Measurements from ENCODE around the gene TP53I13.

Gene TP53I13

GRCh38 chr17:29567554-29568330, 759 bp upstream of the TP53I13 start:
- DNase-seq, result peak; percentile 80

GRCh38 chr17:29569245-29569950, 897 bp downstream of the TP53I13 start:
- DNase-seq, result no peak

GRCh38 chr17:29570521-29570920, 2.0 kb downstream of the TP53I13 start:
- no peak for DNase-seq

- DNase-seq, result no peak
Observed at GRCh38 chr17:29571486-29571882, 3.0 kb downstream of the TP53I13 start.

- DNase-seq, result no peak
Observed at GRCh38 chr17:29571883-29572681, 3.6 kb downstream of the TP53I13 start.

GRCh38 chr17:29572691-29573557, 4.4 kb downstream of the TP53I13 start:
- DNase-seq, result no peak

GRCh38 chr17:29573558-29573869, 5.0 kb downstream of the TP53I13 start:
- no peak for DNase-seq

GRCh38 chr17:29573871-29574731, 5.6 kb downstream of the TP53I13 start:
- DNase-seq, result no peak

- DNase-seq, result no peak
Observed at GRCh38 chr17:29574732-29575510, 6.4 kb downstream of the TP53I13 start.

- DNase-seq, result no peak
Observed at GRCh38 chr17:29575511-29576213, 7.2 kb downstream of the TP53I13 start.

GRCh38 chr17:29576214-29577000, 7.9 kb downstream of the TP53I13 start:
- DNase-seq, result no peak

GRCh38 chr17:29577001-29577370, 8.5 kb downstream of the TP53I13 start:
- no peak for DNase-seq

GRCh38 chr17:29577385-29578211, 9.1 kb downstream of the TP53I13 start:
- no peak for DNase-seq

GRCh38 chr17:29578626-29579485, 10.4 kb downstream of the TP53I13 start:
- no peak for DNase-seq

GRCh38 chr17:29579866-29580771, 11.6 kb downstream of the TP53I13 start:
- DNase-seq, result peak; percentile 86

- peak; percentile 71 for DNase-seq
Observed at GRCh38 chr17:29581583-29582253, 13.2 kb downstream of the TP53I13 start.

All from NCI-H2171 treated with DMSO at 0.1 percent for 48 hours (cell line).